Inflammatory macrophage (primary cell): ENCODE results near the gene SPG21.

ENCODE experiments used
- DNase-seq, 2 donors: peaks; one replicate each; pipeline ENCODE4 v3.0.0-alpha.2; 2020 to 2022

SPG21 gene

DNA sequence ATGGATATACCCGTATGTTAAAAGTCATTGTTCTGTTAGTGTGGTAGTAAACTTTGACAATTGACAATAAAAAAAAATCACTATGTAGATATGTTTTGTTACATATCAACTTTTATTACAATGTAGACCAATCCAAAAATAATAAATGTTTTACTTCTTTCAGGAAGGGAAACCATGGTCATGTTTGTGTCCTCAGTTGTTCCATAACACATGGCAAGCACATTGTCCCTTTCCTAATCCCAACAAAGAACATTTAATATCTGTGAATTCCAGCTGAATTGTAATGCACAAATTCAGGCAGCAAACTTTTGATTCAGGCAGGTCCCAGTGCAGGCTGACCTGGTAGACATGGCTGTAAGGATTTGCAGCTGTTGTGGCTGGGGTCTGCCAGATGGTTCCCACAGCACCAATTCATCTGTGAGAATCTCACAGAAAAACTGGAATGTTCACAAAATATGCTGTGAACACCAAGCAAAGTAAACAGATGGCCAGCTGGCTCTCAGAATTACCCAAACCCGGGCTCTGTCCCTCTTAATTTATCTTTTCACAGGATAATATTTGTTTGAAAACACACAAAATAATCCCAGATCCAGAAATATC is 1.9 kb upstream of the SPG21 start:
- no peak for DNase-seq

DNA sequence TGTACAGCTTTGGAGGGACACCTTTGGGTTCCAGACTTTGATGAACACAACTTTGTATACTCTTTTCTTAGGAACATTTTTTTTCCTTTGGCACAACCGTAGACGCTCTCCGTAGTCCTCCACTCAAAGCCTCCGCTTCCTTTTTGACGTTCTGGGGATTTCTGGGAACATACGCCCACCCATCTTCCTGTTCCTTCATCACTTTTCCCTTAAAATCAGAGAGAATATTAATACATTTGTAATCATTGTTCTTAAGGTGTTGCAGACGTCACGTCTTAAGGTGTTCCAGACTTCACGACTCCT is 405 bp upstream of the SPG21 start:
- DNase-seq, result no peak

DNA sequence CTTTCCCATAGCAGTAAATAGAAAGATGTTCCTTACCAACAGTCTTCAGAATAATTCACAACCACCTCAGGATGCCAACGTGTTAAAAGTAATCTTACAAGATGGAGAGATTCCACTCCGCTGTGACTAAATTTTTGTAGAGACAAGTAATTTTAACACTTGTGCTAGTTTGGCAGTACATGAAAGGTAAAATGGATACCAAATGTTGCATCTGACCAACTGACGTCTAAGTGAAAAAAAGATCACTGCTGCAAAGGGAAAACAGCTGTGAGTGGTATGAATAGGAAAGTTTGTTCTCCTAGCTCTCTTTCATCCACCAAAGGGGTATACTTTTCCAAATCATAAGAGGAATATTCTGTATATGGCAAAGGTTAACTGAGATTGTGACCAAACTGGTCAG is 2.6 kb downstream of the SPG21 start:
- DNase-seq, result no peak

DNA sequence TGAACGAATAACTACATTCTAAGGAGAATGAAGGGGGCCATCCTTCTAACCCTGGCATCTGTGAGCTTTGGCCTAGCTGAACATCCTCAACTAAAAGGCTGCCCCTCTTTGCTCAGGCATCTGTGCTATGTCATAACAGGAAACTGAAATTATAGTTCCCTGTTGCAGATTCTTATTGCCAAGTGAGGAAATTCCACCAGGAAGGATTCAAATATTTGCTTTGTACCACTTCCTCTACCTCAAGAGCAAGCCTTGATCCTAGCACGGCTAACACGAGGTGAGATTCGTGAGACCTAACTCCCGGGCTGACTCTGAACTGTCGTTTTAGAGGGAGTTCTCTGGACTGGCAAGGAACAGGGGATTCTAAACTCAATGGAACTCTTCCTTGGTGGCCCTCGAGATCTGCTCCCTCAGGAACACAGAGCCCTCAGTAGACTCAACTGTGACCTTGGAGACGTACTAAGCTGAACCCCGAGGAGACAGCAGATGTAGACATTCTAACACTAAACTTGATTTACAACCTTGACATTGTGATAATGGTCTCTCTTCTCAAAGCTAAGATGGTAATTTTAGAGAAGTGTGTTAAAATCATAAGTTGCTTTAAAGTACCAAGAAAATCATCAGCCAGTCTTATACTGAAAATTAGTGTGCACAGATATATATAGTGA is 4.2 kb downstream of the SPG21 start:
- peak; percentile 80 to 88 for DNase-seq

DNA sequence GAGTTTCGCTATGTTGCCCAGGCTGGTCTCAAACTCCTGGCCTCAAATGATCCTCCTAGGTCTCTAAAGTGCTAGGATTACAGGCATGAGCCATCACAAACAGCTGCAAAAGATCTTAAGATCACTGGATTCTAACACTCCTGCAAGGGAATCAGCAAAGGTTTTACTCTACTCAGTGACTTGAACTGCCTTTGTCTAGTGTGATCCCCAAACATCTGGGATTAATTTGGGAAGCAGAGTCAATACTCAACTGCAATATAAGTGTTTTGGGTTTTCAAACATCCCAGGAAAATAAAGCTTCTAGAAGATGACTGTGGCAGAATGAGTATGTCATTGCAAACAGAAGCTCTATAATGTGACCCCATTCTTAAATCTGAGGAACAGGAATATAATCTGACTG is 7.2 kb downstream of the SPG21 start:
- no peak for DNase-seq

DNA sequence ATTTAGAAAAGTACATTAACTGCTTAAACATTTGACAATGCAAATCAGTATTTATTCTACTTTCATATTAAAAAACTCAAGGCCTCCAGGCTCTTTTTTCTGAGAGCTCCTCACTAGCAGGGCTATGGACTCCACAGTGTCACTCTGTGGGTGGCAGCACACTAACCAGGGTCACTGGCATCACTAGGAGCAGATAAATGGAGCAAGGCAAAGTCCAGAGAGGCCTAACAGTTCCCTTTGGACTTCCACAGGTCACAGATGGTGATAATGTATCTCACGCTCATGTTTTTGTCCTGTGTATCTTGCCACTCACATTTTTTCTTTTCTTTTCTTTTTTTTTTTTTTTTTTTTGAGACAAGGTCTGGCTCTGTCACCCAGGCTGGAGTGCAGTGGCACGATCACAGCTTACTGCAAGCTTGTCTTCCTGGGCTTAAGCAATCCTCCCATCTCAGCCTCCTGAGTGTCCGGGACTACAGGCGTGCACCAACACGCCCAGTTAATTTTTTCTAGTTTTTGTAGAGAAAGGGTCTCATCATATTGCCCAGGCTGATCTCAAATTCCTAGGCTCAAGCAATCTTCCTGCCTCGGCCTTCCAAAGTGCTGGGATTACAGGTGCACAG is 7.8 kb downstream of the SPG21 start:
- no peak for DNase-seq

DNA sequence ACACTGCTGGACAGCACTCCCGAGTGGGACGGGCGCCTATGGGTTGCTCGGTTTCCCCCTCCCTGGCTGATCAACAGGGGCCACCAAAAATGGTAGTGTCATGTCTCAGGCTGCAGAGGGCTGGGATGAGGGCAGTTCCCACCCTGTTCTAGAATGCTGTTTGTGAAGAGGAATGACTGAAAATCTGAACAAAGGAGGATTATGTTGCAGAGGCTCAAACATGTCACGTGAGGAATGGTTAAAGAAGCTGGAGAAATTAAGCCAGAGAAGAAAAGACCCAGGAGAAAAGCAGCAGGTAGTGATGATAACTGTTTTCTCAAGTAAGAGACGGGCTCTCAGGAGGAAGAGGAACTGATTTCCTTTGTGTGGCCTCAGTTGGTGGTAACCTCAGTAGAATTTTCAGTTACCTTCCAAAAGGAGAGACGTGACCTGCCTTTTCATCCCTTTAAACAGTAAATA is 10.4 kb downstream of the SPG21 start:
- DNase-seq, result no peak

DNA sequence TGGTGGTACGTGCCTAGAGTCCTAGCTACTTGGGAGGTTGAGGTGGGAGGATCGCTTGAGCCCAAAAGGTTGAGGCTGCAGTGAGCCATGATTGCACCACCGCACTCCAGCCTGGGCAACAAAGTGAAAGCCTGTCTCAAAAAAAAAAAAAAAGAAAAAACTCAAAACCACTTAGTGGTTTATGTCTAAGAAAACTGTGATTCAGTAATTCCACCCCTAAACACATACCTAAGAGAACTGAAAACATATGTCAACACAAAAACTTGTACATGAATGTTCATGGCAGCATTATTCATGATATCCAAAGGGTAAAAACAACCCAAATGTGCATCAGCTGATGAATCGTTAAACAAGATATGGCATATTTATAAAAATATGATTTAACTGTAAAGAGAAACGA is 14.3 kb downstream of the SPG21 start:
- no peak for DNase-seq

DNA sequence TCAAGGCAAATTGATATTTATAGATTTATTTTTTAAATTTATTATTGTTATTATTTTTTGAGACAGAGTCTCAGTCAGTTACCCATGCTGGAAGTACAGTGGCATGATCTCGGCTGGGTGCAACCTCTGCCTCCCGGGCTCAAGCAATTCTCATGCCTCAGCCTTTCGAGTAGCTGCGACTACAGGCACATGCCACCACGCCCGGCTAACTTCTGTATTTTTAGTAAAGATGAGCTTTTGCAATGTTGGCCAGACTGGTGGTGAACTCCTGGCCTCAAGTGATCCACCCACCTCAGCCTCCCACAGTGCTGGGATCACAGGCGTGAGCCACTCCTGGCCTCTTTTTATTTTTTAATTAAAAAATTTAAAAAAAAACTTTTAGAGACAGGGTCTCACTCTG is 19.0 kb downstream of the SPG21 start:
- peak; percentile 86 to 88 for DNase-seq

DNA sequence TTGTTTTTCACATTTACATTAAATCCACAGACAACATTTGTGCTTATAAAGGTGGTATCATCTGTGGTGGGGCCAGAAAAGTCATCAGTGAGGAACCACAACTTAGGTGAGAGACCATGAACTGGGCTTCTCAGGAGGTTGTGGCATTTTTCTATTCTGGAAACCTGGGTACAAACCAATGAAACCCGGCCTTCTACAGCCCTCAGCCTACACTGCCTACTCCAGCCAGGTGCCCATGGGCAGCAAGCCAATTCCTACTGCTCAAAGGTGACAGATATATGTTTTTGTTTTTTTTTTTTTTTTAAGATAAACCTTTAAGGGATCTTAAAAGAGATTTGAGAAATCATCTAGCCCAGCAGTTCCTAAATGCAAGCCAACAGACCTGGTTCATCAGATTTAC is 20.3 kb downstream of the SPG21 start:
- no peak for DNase-seq

DNA sequence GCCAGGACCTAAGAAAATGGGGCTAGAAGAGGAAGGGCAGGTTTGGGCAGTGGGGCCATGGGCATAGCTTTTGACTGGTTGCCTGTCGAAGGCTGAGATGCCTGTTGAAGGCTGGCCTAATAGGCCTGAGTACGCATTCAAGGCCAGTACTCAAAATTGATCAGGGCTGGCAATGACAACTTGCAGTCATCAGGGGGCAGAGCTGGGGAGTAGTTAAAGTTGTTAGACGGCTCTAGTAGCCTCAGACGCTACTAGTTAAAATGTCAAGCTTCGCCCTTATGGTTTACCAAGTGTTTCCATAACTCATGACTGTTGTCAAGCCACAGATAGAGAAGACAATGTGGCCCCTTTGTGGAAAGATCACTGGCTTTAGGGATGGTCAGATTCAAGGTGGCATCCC is 28.7 kb downstream of the SPG21 start:
- no peak for DNase-seq

DNA sequence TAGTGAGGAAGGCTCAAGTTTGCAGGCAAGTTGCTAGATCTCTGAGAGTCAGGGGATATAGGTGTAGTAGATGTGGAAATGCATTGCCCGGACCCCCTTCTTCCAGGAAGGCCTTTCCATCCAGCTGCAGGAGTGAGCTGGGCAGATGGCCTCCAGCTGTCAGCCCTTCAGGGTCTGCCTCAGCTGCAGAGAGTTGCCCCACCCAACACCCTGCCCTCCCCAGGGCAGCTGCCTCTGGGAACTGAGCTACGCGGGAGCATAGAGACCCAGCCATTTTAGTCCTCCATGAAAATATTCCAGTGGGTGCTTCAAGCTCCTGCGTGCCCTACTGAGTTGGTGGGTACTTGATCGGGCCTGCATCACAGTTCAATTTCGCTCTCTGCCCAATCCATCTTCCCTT is 29.6 kb downstream of the SPG21 start:
- no peak for DNase-seq

DNA sequence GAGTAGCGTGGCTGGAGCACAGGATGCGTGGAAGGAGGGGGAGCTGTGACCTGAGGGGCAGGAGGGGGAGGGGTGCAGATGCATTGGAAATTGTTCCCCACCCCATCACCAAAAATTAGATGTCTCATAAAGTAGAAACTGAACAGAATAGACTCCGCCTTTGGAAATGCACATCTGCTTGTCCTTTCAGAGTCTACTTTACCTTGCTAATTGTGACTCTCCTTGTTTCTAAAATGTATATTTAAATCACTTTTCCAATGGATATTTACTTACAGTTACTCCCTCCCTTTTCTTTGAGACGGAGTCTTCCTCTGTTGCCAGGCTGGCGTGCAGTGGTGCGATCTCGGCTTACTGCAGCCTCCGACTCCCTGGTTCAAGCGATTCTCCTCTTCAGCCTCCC is 30.6 kb downstream of the SPG21 start:
- DNase-seq, result no peak

DNA sequence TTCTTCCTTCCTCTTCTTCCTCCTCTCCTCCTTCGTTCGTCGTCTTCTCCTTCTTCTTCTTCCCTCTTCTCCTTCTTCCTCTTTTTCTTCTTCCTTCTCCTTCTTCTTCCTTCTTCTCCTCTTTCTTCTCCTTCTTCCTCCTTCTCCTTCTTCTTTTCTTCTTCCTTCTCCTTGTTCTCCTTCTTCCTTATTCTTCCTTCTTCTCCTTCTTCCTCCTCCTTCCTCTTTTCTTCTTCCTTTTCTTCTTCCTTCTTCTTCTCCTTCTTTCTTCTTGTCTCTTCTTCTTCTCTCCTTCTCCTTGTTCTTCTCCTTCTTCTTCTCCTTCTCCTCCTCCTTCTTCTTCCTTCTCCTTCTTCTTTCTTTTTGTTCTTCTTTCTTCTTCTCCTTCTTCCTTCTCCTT is 35.3 kb downstream of the SPG21 start:
- DNase-seq, result no peak

DNA sequence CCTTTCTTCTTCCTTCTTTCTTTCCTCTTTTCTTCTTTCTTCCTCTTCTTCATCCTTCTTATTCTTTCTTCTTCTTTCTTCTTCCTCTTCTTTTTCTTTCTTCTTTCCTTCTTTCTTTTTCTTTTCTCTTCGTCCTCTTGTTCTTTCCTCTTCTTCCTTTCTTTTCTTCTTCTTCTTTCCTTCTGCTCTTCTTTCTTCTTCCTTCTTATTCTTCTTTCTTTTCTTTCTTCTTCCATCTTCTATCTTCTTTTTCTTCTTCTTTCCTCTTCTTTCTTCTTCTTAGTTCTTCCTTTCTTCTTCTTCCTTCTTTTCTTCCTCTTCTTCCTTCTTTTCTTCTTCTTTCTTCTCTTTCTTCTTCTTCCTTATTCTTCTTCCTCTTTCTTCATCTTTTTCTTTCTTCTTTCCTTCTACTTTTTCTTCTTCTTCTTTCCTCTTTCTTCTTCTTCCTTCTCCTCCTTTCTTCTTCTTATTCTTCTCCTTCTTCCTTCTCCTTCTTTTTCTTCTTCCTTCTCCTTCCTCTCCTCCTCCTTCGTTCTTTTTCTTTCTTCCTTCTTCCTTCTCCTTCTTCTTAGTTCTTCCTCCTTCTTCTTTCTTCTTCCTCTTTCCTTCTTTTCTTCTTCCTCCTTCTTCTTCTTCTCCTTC is 37.8 kb downstream of the SPG21 start:
- no peak for DNase-seq

DNA sequence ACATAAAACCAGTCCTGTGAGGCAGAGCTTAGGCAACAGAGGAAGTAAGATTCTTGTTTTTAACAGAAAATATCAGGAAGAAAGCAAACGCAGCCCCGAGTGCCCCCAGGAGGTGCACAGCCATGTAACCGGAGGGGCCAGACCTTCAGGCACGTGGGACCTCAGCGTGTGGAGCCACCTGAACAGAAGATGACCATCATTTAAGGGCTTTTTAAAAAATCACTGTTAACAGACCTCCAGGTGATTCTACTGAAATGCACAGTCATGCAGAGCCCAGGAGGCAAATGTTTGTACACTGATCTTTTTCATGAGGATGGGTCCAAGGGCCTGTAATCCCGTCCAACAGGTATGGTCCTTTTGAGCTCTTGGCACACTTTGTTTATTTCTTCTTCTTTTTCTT is 38.8 kb downstream of the SPG21 start:
- no peak for DNase-seq

DNA sequence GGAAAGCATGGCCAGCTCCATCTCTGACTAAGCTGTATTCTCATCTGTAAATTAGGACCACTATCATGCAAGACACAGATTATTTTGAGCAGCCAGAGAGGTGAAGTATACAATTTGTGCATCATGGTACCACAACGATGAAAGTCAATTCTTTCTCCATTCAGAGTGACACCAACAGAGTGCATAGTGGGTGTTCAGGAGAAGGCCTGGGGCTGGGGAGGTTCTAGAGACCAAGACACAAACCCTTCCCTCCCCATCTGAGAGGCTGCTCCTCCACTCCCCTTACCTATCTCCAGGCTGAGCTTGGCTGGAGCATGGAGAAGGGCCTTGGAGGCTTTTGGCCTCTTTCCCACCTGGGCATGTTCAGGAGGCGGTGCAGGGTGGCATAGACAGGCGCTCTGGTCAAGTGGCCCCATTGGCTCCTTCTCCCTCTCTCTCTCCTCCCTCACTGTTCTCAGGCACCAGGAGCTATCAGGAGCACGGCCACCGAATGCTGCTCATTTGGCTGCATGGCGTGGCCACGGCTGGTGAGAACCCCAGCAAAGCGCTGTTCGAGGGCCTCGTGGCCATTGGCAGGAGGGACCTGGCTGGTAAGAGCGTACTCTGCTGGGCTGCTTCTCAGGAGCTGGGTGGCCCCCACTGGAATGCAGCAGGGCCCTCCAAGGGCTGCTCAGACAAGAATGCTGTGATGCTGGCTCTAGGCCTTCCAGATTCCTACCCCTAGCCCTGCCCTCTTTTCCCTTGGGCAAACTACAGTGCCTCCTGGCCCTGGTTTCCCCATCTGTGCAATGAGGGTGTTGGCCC is 40.1 kb downstream of the SPG21 start:
- DNase-seq, result no peak

DNA sequence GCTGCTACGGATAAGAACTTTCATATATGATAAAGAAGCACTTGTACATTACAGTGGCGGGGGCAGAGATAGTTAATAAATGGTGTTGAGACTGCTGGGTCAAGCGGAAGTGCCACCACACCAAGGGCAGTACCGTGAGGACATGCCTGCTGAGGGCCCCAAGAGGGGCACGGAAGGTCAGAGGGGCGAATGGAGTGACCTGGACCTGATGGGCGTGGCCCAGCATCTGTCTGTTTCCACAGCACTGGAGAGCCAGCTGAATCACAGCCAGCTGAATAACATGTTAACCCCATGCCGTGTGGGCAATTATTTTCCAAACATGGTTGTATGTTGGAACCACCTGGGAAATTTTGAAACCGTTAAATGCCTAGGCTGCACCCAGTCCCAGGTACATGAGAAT is 40.8 kb downstream of the SPG21 start:
- no peak for DNase-seq

DNA sequence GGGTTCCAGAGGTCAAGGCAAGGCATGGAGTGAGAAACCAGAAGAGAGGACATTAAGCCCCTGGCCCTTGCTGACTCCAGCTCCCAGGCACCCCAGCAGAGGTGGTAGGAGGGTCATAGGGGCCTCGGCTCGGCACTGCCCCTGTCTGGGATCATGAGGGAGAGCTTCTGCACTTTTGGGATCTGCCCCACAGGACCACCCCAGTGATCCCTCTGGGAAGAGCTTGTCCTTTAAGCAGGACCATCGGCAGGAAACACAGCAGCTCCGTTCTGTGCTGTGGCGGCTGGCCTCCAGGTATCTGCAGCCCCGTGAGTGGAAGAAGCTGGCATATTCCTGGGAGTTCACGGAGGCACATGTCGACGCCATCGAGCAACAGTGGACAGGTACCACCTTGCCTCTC is 42.5 kb downstream of the SPG21 start:
- no peak for DNase-seq

DNA sequence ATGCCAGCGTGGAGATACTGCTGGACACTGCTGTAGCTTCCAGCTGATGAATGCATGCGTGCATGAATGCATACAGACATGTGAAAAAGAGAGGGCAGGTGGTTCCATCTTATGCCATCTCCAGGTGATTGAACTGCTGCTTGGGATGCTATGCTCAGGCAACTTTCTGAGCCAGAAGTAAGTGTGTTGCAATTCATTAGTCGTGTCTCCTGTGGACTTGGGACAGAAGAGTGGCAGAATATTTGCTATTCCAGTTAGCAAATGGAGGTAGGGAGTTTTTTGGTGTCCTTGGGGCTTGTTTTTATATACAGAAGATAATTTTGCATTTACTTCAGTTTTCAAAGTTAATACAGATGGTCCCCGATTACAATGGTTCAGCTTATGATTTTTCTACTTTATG is 44.8 kb downstream of the SPG21 start:
- no peak for DNase-seq

DNA sequence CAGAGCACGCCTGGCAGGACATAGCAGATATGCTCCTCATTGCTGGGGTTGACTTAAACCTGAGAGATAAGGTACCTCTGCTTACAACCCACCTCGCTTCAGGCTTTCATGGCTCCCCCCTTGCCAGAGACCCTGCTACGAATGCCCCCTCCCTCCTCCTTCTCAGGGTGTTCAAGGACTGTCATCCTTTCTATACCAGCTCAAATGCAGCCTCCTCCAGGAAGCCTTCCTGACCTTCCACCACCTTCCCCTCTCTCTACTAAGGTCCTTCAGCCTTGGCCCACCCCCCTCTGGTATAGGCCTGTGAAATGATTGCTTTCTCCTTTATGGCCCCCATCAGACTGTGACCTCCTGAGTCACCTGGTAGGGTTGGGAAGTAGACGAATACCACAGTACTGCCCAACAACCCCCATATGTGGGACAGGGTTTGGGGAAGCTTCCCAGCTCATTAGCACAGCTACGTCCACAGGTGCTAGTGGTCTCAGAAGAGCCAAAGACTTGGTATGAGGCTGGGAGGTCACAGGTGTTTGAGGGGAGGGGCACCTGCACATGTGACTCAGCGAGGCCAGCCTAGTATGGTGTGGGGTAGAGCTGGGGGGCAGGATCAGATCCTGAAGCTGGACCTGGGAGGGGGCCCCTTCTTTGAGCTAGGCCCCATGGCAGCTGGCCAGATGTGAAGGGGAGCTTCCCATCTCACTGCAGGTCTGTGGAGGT is 46.0 kb downstream of the SPG21 start:
- DNase-seq, result no peak

DNA sequence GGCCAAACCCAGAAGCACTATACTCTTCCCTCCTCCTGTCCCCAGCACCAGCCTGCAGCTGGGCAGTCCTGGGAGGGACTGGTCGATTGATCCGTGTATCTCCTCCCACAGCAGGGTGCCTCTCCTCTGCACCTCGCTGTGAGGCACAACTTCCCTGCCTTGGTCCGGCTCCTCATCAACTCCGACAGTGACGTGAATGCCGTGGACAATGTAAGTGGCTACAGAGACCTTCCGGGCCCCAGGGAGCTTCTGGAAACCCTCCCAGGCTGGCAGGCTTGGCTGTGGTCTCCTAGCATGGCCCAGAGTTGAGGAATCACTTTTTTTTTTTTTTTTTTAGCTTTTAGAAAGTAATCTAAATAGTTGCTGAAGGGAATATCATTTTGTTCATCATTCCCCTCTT is 47.4 kb downstream of the SPG21 start:
- DNase-seq, result no peak

DNA sequence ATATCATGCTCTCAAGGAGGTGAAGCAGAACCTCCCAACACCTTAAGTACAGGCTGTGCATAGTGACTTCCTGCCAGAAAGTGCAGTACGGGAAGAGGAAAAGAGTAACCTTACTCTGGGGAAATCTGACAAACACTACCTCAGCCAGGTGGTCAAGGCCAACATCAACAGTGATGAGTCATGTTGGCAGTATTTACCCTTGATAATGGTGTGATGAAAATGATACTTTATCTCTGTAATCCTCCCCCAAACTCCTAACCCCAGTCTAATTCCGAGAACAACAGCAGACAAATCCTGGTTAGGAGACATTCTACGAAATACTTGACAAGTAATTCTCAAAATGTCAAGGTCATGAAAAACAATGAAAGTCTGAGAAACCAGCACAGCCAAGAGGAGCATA is 51.5 kb downstream of the SPG21 start:
- no peak for DNase-seq
